ENCODE results near the gene GPR3.

GPR3 gene

DNA sequence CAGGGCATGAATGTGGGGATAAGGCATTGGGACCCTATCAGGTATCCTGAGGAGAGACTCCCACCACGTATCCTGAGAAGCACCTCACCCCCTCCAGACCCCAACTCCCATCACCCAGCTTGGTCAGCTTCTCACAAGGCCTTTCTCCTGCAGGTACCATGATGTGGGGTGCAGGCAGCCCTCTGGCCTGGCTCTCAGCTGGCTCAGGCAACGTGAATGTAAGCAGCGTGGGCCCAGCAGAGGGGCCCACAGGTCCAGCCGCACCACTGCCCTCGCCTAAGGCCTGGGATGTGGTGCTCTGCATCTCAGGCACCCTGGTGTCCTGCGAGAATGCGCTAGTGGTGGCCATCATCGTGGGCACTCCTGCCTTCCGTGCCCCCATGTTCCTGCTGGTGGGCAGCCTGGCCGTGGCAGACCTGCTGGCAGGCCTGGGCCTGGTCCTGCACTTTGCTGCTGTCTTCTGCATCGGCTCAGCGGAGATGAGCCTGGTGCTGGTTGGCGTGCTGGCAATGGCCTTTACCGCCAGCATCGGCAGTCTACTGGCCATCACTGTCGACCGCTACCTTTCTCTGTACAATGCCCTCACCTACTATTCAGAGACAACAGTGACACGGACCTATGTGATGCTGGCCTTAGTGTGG is 1.3 kb downstream of the GPR3 start:
- Histone ChIP-seq H3K4me3 (ENCODE audit: insufficient read depth, low read length, poor library complexity, severe bottlenecking) (no peak overlapping the region), H3K27ac (ENCODE audit: low read depth, low read length) (no peak overlapping the region), H3K9me2 (replicated peaks; ENCODE audit: insufficient read depth, low read length) (no peaks in the 10 kb centered on the region), H3K36me3 (ENCODE audit: low read length) (no peaks in the 10 kb centered on the region), H3K4me2 (ENCODE audit: low read depth, low read length, poor library complexity, severe bottlenecking) (no peak overlapping the region), H3K79me2 (ENCODE audit: insufficient read depth, low read length) (no peaks in the 10 kb centered on the region), H4K20me1 (ENCODE audit: low read depth, low read length) (no peaks in the 10 kb centered on the region), H3F3A (ENCODE audit: insufficient read depth) (no peaks in the 10 kb centered on the region), H3K9ac (ENCODE audit: low read length) (no peak overlapping the region), H2AFZ (ENCODE audit: low read depth, low read length, severe bottlenecking) (no peak overlapping the region), H3K9me3 (ENCODE audit: insufficient read depth, low read length) (no peaks in the 10 kb centered on the region), H3K27me3 (ENCODE audit: low read length) (no peaks in the 10 kb centered on the region)
- TF ChIP-seq EZH2phosphoT487 (conservative IDR thresholded peaks at IDR 0.05; ENCODE audit: low read length) (no peak), CTCF (IDR thresholded peaks at IDR 0.05; ENCODE audit: insufficient read depth, low read length, poor library complexity, severe bottlenecking) (no peak)

GRCh38 chr1:27394282-27394658 is 1.8 kb downstream of the GPR3 start:
- no peak overlapping the region for H3K27ac ChIP-seq (ENCODE audit: low read depth, low read length)
- H3F3A ChIP-seq (ENCODE audit: insufficient read depth) = no peaks in the 10 kb centered on the region
- TF ChIP-seq EZH2phosphoT487 (conservative IDR thresholded peaks at IDR 0.05; ENCODE audit: low read length) (no peak), CTCF (IDR thresholded peaks at IDR 0.05; ENCODE audit: insufficient read depth, low read length, poor library complexity, severe bottlenecking) (no peak)
- H3K27me3 ChIP-seq (ENCODE audit: low read length) = no peaks in the 10 kb centered on the region
- no peaks in the 10 kb centered on the region for H3K9me2 ChIP-seq (replicated peaks; ENCODE audit: insufficient read depth, low read length)
- no peaks in the 10 kb centered on the region for H3K9me3 ChIP-seq (ENCODE audit: insufficient read depth, low read length)
- no peak overlapping the region for H3K9ac ChIP-seq (ENCODE audit: low read length)
- no peaks in the 10 kb centered on the region for H3K36me3 ChIP-seq (ENCODE audit: low read length)
- no peak overlapping the region for H2AFZ ChIP-seq (ENCODE audit: low read depth, low read length, severe bottlenecking)
- H3K79me2 ChIP-seq (ENCODE audit: insufficient read depth, low read length) = no peaks in the 10 kb centered on the region
- H3K4me2 ChIP-seq (ENCODE audit: low read depth, low read length, poor library complexity, severe bottlenecking) = no peak overlapping the region
- no peaks in the 10 kb centered on the region for H4K20me1 ChIP-seq (ENCODE audit: low read depth, low read length)
- no peak overlapping the region for H3K4me3 ChIP-seq (ENCODE audit: insufficient read depth, low read length, poor library complexity, severe bottlenecking)

DNA sequence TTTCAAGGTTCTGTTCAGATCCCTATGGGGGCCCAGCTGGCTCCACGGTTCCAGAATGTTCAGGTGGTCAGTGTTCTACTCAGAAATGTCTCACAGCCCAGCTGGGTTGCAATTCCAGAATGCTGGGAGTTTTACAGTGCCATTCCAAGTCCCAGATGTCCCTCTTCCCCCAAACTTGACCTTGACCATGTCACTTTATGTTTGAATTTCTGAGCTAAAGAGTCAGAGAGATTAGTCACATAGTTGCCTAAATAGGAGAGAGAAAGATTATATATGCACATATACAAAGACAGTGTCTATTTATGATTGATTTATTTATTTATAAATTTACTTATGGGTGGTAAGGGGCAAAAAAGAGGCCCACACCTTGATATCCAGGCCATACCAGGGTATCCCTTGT is 2.5 kb downstream of the GPR3 start:
- no peak overlapping the region for H3K9ac ChIP-seq (ENCODE audit: low read length)
- H3K4me2 ChIP-seq (ENCODE audit: low read depth, low read length, poor library complexity, severe bottlenecking) = no peak overlapping the region
- H3K27me3 ChIP-seq (ENCODE audit: low read length) = no peaks in the 10 kb centered on the region
- H3K9me2 ChIP-seq (replicated peaks; ENCODE audit: insufficient read depth, low read length) = no peaks in the 10 kb centered on the region
- no peaks in the 10 kb centered on the region for H3K36me3 ChIP-seq (ENCODE audit: low read length)
- no peaks in the 10 kb centered on the region for H3K79me2 ChIP-seq (ENCODE audit: insufficient read depth, low read length)
- H3F3A ChIP-seq (ENCODE audit: insufficient read depth) = no peaks in the 10 kb centered on the region
- H3K27ac ChIP-seq (ENCODE audit: low read depth, low read length) = no peak overlapping the region
- H3K9me3 ChIP-seq (ENCODE audit: insufficient read depth, low read length) = no peaks in the 10 kb centered on the region
- H3K4me3 ChIP-seq (ENCODE audit: insufficient read depth, low read length, poor library complexity, severe bottlenecking) = no peak overlapping the region
- TF ChIP-seq CTCF (IDR thresholded peaks at IDR 0.05; ENCODE audit: insufficient read depth, low read length, poor library complexity, severe bottlenecking) (no peak), EZH2phosphoT487 (conservative IDR thresholded peaks at IDR 0.05; ENCODE audit: low read length) (no peak)
- H2AFZ ChIP-seq (ENCODE audit: low read depth, low read length, severe bottlenecking) = no peak overlapping the region
- H4K20me1 ChIP-seq (ENCODE audit: low read depth, low read length) = no peaks in the 10 kb centered on the region

Data from SU-DHL-6 (cell line).